NT2/D1 (cell line): ENCODE measurements around the gene KRT13.

Experiments
- DNase-seq: peaks from one replicate; pipeline ENCODE4 v3.0.0-alpha.2; 2011; ENCODE audit warnings: low read depth, low spot score
- H3K27me3 ChIP-seq: 2 replicates; pipeline ENCODE4 v1.6.0; 2011; ENCODE audit warnings: mild to moderate bottlenecking; ENCODE audit not compliant: insufficient read length, insufficient read depth
- H3K36me3 ChIP-seq: 2 replicates; pipeline ENCODE4 v1.6.1; 2011; ENCODE audit warnings: mild to moderate bottlenecking, low read length, mixed read lengths; ENCODE audit not compliant: insufficient read depth, insufficient read length
- H3K4me1 ChIP-seq: 2 replicates; pipeline ENCODE4 v1.5.1; 2011; ENCODE audit not compliant: insufficient read depth, insufficient read length
- H3K4me3 ChIP-seq: 2 replicates; pipeline ENCODE4 v1.5.1; 2011; ENCODE audit warnings: low read depth; ENCODE audit not compliant: insufficient read length
- H3K9ac ChIP-seq: 2 replicates; pipeline ENCODE4 v1.6.0; 2011; ENCODE audit warnings: low read depth; ENCODE audit not compliant: insufficient read length
- H3K9me3 ChIP-seq: 2 replicates; pipeline ENCODE4 v1.5.1; 2011; ENCODE audit warnings: mild to moderate bottlenecking, low read length; ENCODE audit not compliant: insufficient read depth
- SUZ12 ChIP-seq: IDR thresholded peaks from 2 replicates; pipeline ENCODE4 v1.6.1; 2011; ENCODE audit not compliant: insufficient read length, insufficient read depth; ENCODE audit errors: extremely low read depth
- YY1 ChIP-seq: IDR thresholded peaks from 2 replicates; pipeline ENCODE4 v1.6.1; 2011; ENCODE audit not compliant: insufficient read length, insufficient read depth
- ZNF274 ChIP-seq: IDR thresholded peaks from 2 replicates; pipeline ENCODE4 v1.6.1; 2011; ENCODE audit warnings: mild to moderate bottlenecking, low read depth, low read length

Gene KRT13

GRCh38 chr17:41505007-41505808 is at the start of gene KRT13:
KRT13 (minus strand) TSS chr17:41505612; CDS start chr17:41505550, 62 bp downstream.
- no peak for TF ChIP-seq YY1
- TF ChIP-seq ZNF274 = no peak
- no peak for TF ChIP-seq SUZ12
- Histone ChIP-seq H3K4me3 (no peak within 1 kb of the TSS), H3K9me3 (no peaks in the 10 kb centered on the region), H3K27me3 (no peaks in the 10 kb centered on the region), H3K9ac (no peak within 1 kb of the TSS), H3K36me3 (no peaks in the 10 kb centered on the region), H3K4me1 (peaks cover 17% of the 10 kb centered on the region)
- DNase-seq = no peak

DNA sequence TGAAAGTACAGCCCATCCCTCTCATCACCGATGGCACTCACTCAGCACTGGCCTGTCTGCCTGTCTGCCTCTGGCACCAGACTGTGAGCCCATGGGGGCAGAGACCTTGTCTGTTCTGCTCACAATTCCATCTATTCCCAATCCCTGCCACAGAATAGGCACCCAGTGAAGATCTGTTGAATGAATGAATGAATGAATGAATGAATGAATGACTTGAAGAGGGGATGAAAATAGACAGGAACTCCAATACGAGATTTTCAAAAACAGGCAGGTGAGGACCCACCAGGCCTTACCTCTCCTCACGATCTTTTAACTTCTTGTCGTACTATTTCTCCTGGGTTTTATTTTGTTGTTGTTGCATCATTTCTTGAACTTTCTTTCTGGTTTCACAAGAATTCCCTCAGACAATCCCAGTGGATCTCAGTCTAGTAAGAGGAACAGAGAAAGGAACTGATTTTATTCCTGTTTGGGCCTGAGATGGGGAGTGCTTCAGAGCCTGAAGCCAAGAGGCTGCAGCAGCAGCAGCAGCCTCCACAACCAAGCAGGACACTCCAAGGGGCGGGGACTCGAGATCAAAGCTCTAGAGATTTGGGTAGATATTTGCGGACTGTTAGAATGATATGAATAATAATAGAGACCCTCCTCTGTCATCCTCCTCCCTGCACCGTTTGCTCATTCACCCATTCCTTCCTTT is 48.7 kb upstream of the KRT13 start:
- H3K9me3 ChIP-seq = no peaks in the 10 kb centered on the region

GRCh38 chr17:41553176-41553575 is 47.8 kb upstream of the KRT13 start:
- no peak for DNase-seq
- peaks cover under 1% of the 10 kb centered on the region for H3K4me1 ChIP-seq
- no peaks in the 10 kb centered on the region for H3K36me3 ChIP-seq
- no peak for TF ChIP-seq SUZ12
- TF ChIP-seq ZNF274 = no peak
- no peak for TF ChIP-seq YY1
- H3K27me3 ChIP-seq = no peaks in the 10 kb centered on the region
- no peak overlapping the region for H3K4me3 ChIP-seq
- no peaks in the 10 kb centered on the region for H3K9me3 ChIP-seq
- no peak overlapping the region for H3K9ac ChIP-seq

More for the DNA sequence above, 48.7 kb upstream of the KRT13 start:
- H3K36me3 ChIP-seq = no peaks in the 10 kb centered on the region
- no peak for TF ChIP-seq YY1
- no peak for TF ChIP-seq ZNF274
- no peak for TF ChIP-seq SUZ12
- no peak overlapping the region for H3K4me3 ChIP-seq
- H3K27me3 ChIP-seq = no peaks in the 10 kb centered on the region
- DNase-seq = no peak
- H3K9ac ChIP-seq = no peak overlapping the region
- no peaks in the 10 kb centered on the region for H3K4me1 ChIP-seq

- Histone ChIP-seq H3K27me3 (no peaks in the 10 kb centered on the region), H3K9ac (no peak overlapping the region), H3K4me3 (no peak overlapping the region), H3K4me1 (peaks cover 8% of the 10 kb centered on the region), H3K36me3 (no peaks in the 10 kb centered on the region), H3K9me3 (no peaks in the 10 kb centered on the region)
- TF ChIP-seq SUZ12 (no peak), ZNF274 (no peak), YY1 (no peak)
- DNase-seq = no peak
Observed at GRCh38 chr17:41552455-41552854, 47.0 kb upstream of the KRT13 start.

- no peak for DNase-seq
- Histone ChIP-seq H3K27me3 (no peaks in the 10 kb centered on the region), H3K9me3 (no peaks in the 10 kb centered on the region), H3K36me3 (no peaks in the 10 kb centered on the region), H3K4me1 (peaks cover 9% of the 10 kb centered on the region), H3K9ac (no peak overlapping the region), H3K4me3 (no peak overlapping the region)
- TF ChIP-seq ZNF274 (no peak), YY1 (no peak), SUZ12 (no peak)
Observed at GRCh38 chr17:41551365-41551764, 46.0 kb upstream of the KRT13 start.

DNA sequence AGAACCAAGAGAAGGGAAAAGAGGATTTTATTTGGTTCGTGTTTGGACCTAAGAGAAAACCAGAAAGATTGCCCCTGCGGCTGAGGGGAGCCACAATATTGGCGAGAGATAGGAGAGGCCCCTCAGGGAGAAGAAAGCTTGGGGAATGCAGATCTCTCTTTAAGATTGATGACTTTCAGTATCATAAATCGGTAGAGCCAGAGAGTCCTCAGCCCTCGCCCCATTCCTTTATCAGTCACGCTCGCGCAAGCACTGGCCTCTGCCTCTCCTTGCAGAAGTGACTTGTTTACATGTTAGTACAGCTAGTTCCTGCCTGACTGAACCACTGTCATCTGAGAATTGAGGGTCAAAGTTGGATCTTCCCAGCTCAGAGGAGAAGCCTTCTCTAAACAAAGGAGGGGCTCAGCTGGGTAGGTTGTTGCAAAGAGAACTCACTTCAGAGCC is 44.2 kb upstream of the KRT13 start:
- no peaks in the 10 kb centered on the region for H3K36me3 ChIP-seq
- peaks cover 11% of the 10 kb centered on the region for H3K4me1 ChIP-seq
- no peaks in the 10 kb centered on the region for H3K9me3 ChIP-seq
- no peak overlapping the region for H3K4me3 ChIP-seq
- no peak for DNase-seq
- H3K9ac ChIP-seq = no peak overlapping the region
- no peak for TF ChIP-seq ZNF274
- TF ChIP-seq SUZ12 = no peak
- TF ChIP-seq YY1 = no peak
- H3K27me3 ChIP-seq = no peaks in the 10 kb centered on the region

- Histone ChIP-seq H3K27me3 (no peaks in the 10 kb centered on the region), H3K36me3 (no peaks in the 10 kb centered on the region), H3K9ac (peak overlapping the region; percentile 66), H3K4me1 (peaks cover 16% of the 10 kb centered on the region), H3K4me3 (no peak overlapping the region), H3K9me3 (no peaks in the 10 kb centered on the region)
- DNase-seq = peak; percentile 68
- TF ChIP-seq SUZ12 (no peak), YY1 (no peak), ZNF274 (no peak)
Observed at GRCh38 chr17:41548844-41549595, 43.6 kb upstream of the KRT13 start.
